BLaER1 treated with 17β-estradiol and CSF1 and Interleukin-3, amounts not matched to agents 10 nM and 100 nM (cell line): ENCODE results near the gene AMER2.
"Not testable (repeated sequence)": the region's sequence is repeated elsewhere in the genome, so short reads cannot be mapped to it uniquely, and the experiment has no call there.

ENCODE experiments used
- H3K27ac ChIP-seq, 11 experiments: shearing (Covaris generic); formaldehyde crosslinking; 2 replicates each; pipeline ENCODE4 v1.8.1; 2022
- H3K27me3 ChIP-seq, 11 experiments: shearing (Covaris generic); formaldehyde crosslinking; 2 replicates each; pipeline ENCODE4 v1.8.1; 2022
- H3K36me3 ChIP-seq, 11 experiments: shearing (Covaris generic); formaldehyde crosslinking; 2 replicates each; pipeline ENCODE4 v1.8.1; 2022
- H3K4me1 ChIP-seq, 10 experiments: shearing (Covaris generic); formaldehyde crosslinking; 2 replicates each; pipeline ENCODE4 v1.8.1; 2022
- H3K4me2 ChIP-seq, 11 experiments: shearing (Covaris generic); formaldehyde crosslinking; 2 replicates each; pipeline ENCODE4 v1.8.1; 2022
- H3K4me3 ChIP-seq, 10 experiments: shearing (Covaris generic); formaldehyde crosslinking; 2 replicates each; pipeline ENCODE4 v1.8.1; 2022
- H3K9ac ChIP-seq, 11 experiments: shearing (Covaris generic); formaldehyde crosslinking; 2 replicates each; pipeline ENCODE4 v1.8.1; 2022
- H3K9me3 ChIP-seq, 11 experiments: shearing (Covaris generic); formaldehyde crosslinking; replicated peaks in 1 of 11; 2 replicates each; pipeline ENCODE4 v1.8.1; 2022
- H4K20me1 ChIP-seq, 11 experiments: shearing (Covaris generic); formaldehyde crosslinking; 2 replicates each; pipeline ENCODE4 v1.8.1; 2022
- Cebpa-rat ChIP-seq, 11 experiments: shearing (Covaris generic); IDR thresholded peaks; 2 replicates each; pipeline ENCODE4 v1.8.1; 2022

Gene AMER2

GRCh38 chr13:25169951-25170553 is 2.0 kb downstream of the AMER2 start:
- H3K4me1 ChIP-seq, result peaks cover 0 to 11% (median 2%) of the 10 kb centered on the region in 10 experiments; a peak in 6 of 20 replicates
- peaks cover 31 to 49% (median 36%) of the 10 kb centered on the region in 11 experiments for H3K9me3 ChIP-seq
- peaks cover 38 to 58% (median 55%) of the 10 kb centered on the region in 11 experiments for H3K27me3 ChIP-seq
- peaks cover 0 to 4% (median 0%) of the 10 kb centered on the region in 11 experiments; a peak in 1 of 22 replicates for H3K36me3 ChIP-seq
- H3K4me3 ChIP-seq, result peak overlapping the region in 3 of 10 experiments; percentile 55 to 58 (median 56); a peak in 2 of 20 replicates
- no peaks in the 10 kb centered on the region for H4K20me1 ChIP-seq
- no peak overlapping the region for H3K4me2 ChIP-seq
- no peak for TF ChIP-seq Cebpa-rat (IDR thresholded peaks at IDR 0.05)
- no peak overlapping the region for H3K9ac ChIP-seq
- H3K27ac ChIP-seq, result no peak overlapping the region

DNA sequence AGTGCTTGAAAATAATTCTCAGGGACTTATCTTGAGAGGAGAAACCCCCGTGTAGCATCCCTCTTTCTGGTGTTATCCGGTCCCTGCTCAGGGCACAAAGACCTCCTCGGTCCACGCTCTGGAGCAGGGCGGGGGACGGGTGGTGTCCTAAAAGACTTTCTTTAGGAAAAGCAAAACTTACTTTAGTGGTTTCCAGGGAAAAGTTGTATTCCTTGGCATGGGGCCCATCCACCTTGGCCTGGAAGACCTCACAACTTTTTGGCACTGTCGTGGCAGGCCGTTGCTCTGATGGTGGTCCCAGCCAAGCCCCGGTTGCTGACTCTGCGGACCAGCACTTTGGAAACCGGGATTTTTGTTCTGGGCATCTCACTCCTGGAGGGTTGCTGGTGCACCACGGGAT is 2.7 kb downstream of the AMER2 start:
- H3K4me2 ChIP-seq, result no peak overlapping the region
- peaks cover 0 to 11% (median 2%) of the 10 kb centered on the region in 10 experiments; a peak in 6 of 20 replicates for H3K4me1 ChIP-seq
- peaks cover 29 to 47% (median 33%) of the 10 kb centered on the region in 11 experiments for H3K9me3 ChIP-seq
- no peak overlapping the region for H3K27ac ChIP-seq
- H3K36me3 ChIP-seq, result peaks cover 0 to 4% (median 0%) of the 10 kb centered on the region in 11 experiments; a peak in 1 of 22 replicates
- H3K27me3 ChIP-seq, result peaks cover 38 to 58% (median 55%) of the 10 kb centered on the region in 11 experiments
- H4K20me1 ChIP-seq, result no peaks in the 10 kb centered on the region
- H3K4me3 ChIP-seq, result no peak overlapping the region
- no peak overlapping the region for H3K9ac ChIP-seq
- TF ChIP-seq Cebpa-rat (IDR thresholded peaks at IDR 0.05), result no peak

DNA sequence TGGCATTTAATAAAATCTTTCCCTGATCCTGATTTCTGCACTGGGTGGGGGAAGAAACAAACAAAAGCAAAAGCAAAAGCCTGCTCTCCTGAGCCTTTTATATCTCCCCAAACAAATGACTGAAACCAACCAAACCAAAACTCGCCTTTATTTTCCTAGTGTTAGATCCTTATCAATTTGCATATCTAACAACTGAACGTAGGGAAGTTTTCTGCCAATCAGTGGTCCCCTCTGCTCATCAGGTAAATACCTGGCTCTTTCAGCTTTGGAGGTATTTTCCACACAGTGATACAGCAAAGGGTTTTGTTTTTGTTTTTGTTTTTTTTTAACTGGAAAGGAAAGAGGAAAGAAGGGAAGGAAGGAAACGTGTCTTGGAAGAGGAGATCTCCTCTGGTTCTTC is 3.3 kb downstream of the AMER2 start:
- peaks cover 0 to 11% (median 2%) of the 10 kb centered on the region in 10 experiments; a peak in 6 of 20 replicates for H3K4me1 ChIP-seq
- peaks cover 0 to 4% (median 0%) of the 10 kb centered on the region in 11 experiments; a peak in 1 of 22 replicates for H3K36me3 ChIP-seq
- H3K27me3 ChIP-seq, result peaks cover 38 to 52% (median 51%) of the 10 kb centered on the region in 11 experiments
- H4K20me1 ChIP-seq, result no peaks in the 10 kb centered on the region
- TF ChIP-seq Cebpa-rat (IDR thresholded peaks at IDR 0.05), result no peak
- peaks cover 29 to 46% (median 33%) of the 10 kb centered on the region in 11 experiments for H3K9me3 ChIP-seq
- no peak overlapping the region for H3K4me3 ChIP-seq
- H3K9ac ChIP-seq, result no peak overlapping the region
- H3K27ac ChIP-seq, result no peak overlapping the region
- H3K4me2 ChIP-seq, result no peak overlapping the region

DNA sequence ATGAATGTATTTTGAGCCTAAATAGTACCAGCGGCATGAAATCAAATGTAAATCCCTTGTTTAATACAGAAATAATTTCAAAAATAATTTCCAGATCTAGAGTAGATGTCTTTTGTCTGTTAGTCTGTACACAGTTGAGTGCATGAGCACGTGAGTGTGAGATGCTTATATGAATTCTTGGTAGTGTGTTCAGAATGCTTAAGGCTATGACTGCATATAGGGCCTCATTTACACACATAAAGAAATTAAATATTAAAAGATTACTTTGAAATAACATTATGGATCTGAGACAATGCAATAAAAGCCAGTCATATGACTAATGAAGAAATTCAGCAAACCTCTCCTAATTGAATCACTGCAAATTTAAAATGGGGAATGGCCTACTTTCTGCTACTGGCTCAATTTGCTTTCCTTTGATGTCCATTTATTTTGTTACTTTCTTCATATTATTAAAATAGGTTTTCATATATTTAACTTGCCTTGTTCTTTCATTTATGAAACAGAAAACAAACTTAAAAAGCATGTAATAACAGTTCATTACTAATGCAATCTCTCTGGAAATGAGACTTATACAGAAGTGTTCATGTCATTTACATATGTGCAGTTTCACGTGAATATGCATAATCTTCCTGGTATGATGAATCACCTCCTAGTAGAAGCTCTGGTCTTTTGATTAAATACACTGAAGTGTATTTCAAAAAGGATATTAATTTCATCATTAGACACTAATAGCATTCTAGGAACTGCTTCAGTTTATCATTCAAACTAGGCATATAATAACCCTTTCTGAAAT is 4.5 kb downstream of the AMER2 start:
- Histone ChIP-seq H4K20me1 (no peaks in the 10 kb centered on the region), H3K9me3 (peaks cover 29 to 43% (median 33%) of the 10 kb centered on the region in 11 experiments), H3K4me1 (peaks cover 0 to 11% (median 2%) of the 10 kb centered on the region in 10 experiments; a peak in 6 of 20 replicates), H3K4me3 (no peak overlapping the region), H3K27me3 (peaks cover 32 to 40% (median 39%) of the 10 kb centered on the region in 11 experiments), H3K27ac (no peak overlapping the region), H3K9ac (no peak overlapping the region), H3K36me3 (peaks cover 0 to 4% (median 0%) of the 10 kb centered on the region in 11 experiments; a peak in 1 of 22 replicates), H3K4me2 (no peak overlapping the region)
- TF ChIP-seq Cebpa-rat (IDR thresholded peaks at IDR 0.05), result no peak

DNA sequence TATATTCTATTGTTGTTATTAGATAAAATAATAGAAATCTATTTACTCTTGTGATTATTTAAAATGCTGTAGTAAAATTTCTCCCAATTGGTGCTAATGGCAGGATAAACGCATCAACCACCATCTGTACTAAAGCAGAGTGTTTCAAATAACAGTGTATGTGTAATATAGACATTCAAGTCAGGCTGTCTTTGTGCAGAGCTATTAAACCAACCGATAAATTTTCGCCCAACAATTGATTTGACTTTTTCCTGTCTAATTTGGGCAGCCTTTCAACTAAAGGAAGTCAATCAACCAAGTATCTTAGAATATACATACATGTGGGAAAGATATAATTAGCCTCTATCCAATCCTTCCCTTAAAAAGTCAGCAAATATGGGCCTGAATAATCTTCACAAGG is 5.8 kb downstream of the AMER2 start:
- Histone ChIP-seq H3K9ac (no peak overlapping the region), H3K27me3 (peaks cover 19 to 28% (median 26%) of the 10 kb centered on the region in 11 experiments)
- TF ChIP-seq Cebpa-rat (IDR thresholded peaks at IDR 0.05), result no peak

DNA sequence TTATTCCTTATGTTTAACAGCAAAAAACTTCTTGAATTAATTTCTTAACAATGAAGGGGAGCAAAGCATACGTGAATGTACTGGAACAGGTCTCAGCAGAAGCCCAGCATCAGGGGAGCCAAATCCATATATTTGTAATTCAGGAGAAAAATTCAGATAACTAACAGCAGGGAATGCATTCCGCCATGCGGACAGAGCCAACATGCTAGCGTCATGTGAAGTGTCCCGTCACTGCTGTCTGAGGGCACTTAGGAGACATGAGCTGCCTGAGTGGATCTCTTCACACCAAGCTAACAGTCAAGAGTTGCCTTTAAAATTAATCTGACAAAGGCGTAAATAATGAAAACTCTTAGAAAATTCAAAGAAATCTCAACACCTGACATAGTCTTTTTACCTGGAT is 6.4 kb downstream of the AMER2 start:
- no peak overlapping the region for H3K27ac ChIP-seq
- H3K9ac ChIP-seq, result no peak overlapping the region
- peaks cover 13 to 21% (median 20%) of the 10 kb centered on the region in 11 experiments for H3K27me3 ChIP-seq
- TF ChIP-seq Cebpa-rat (IDR thresholded peaks at IDR 0.05), result no peak
- no peak overlapping the region for H3K4me2 ChIP-seq
- H3K4me3 ChIP-seq, result no peak overlapping the region
- H3K4me1 ChIP-seq, result peaks cover 0 to 6% (median 0%) of the 10 kb centered on the region in 10 experiments; a peak in 2 of 20 replicates
- peaks cover 11 to 24% (median 15%) of the 10 kb centered on the region in 11 experiments for H3K9me3 ChIP-seq
- peaks cover 0 to 4% (median 0%) of the 10 kb centered on the region in 11 experiments; a peak in 1 of 22 replicates for H3K36me3 ChIP-seq
- no peaks in the 10 kb centered on the region for H4K20me1 ChIP-seq

More for the DNA sequence above, 5.8 kb downstream of the AMER2 start:
- peaks cover 18 to 30% (median 21%) of the 10 kb centered on the region in 11 experiments for H3K9me3 ChIP-seq
- peaks cover 0 to 6% (median 0%) of the 10 kb centered on the region in 10 experiments; a peak in 3 of 20 replicates for H3K4me1 ChIP-seq
- H3K4me3 ChIP-seq, result no peak overlapping the region
- H3K4me2 ChIP-seq, result peak overlapping the region in 2 of 11 experiments; percentile 19 to 24; a peak in 3 of 22 replicates
- H3K36me3 ChIP-seq, result peaks cover 0 to 4% (median 0%) of the 10 kb centered on the region in 11 experiments; a peak in 1 of 22 replicates
- H3K27ac ChIP-seq, result no peak overlapping the region
- no peaks in the 10 kb centered on the region for H4K20me1 ChIP-seq

- H3K4me2 ChIP-seq, H3K36me3 ChIP-seq, H3K4me3 ChIP-seq, H3K27ac ChIP-seq, H3K4me1 ChIP-seq, H3K9ac ChIP-seq, H4K20me1 ChIP-seq: not testable (repeated sequence)
- H3K27me3 ChIP-seq, result peaks cover 8 to 16% (median 15%) of the 10 kb centered on the region in 11 experiments
- H3K9me3 ChIP-seq, result peaks cover 6 to 19% (median 10%) of the 10 kb centered on the region in 11 experiments
These were observed 6.9 kb downstream of the AMER2 start for GRCh38 chr13:25165163-25165562.

DNA sequence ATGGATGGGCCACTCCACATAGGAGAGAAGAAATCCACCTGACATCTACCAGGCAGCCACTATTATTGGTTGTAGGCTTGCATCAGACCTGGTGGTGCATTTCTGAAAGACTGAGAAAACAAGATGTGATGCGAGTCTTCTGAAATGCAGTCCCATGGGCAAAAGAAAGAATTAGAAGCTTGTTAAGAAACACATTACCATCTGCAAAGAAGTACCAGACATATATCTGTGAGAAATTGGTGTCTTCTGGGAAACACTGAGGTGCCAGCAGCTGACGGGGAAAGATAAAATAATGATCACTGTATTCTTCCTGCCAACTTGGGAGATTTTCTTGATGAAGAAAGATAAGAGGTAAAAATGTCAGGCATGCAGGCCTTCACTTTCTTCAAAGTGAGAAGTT is 14.4 kb downstream of the AMER2 start:
- Histone ChIP-seq H3K4me2 (no peak overlapping the region), H3K4me3 (no peak overlapping the region), H4K20me1 (no peaks in the 10 kb centered on the region), H3K27ac (no peak overlapping the region), H3K27me3 (no peaks in the 10 kb centered on the region), H3K36me3 (no peaks in the 10 kb centered on the region), H3K9ac (no peak overlapping the region), H3K4me1 (peaks cover 0 to 20% (median 14%) of the 10 kb centered on the region in 10 experiments; a peak in 13 of 20 replicates), H3K9me3 (peaks cover 0 to 5% (median 0%) of the 10 kb centered on the region in 11 experiments; a peak in 3 of 22 replicates)
- no peak for TF ChIP-seq Cebpa-rat (IDR thresholded peaks at IDR 0.05)

DNA sequence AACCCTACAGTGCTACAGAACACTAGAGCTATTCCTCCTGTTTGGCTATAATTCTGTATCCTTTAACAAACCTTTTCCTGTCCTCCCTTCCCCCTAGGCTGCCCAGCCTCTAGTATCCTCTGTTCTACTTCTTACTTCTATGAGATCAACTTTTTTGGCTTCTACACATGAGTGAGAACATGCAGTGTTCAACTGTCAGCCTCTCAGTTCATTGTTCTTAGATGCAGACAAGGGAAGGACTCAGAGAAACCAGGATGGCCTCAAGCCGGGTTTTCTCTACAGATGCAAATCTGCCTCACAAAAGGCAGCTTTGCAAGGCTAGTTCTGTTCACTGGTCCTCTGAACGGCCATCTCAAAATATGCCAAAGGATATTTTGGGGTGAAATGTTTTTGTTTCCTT is 18.4 kb downstream of the AMER2 start:
- TF ChIP-seq Cebpa-rat (IDR thresholded peaks at IDR 0.05), result no peak

More for the DNA sequence above, 18.4 kb downstream of the AMER2 start:
- Histone ChIP-seq H3K4me3 (no peak overlapping the region), H4K20me1 (no peaks in the 10 kb centered on the region), H3K27ac (no peak overlapping the region), H3K27me3 (no peaks in the 10 kb centered on the region), H3K4me1 (peaks cover 0 to 20% (median 14%) of the 10 kb centered on the region in 10 experiments; a peak in 13 of 20 replicates), H3K36me3 (no peaks in the 10 kb centered on the region), H3K9ac (no peak overlapping the region), H3K4me2 (peak overlapping the region in 9 of 11 experiments; percentile 28 to 79 (median 57); a peak in 18 of 22 replicates), H3K9me3 (peaks cover 0 to 14% (median 5%) of the 10 kb centered on the region in 11 experiments; a peak in 15 of 22 replicates)
